Activated B cell treated with CpG ODN at 0.5 μM for 24 hours (primary cell): Measurements from ENCODE around the gene LCN10. TPM values are rescaled to one million over a fixed set of nuclear protein-coding genes. Genes with fewer than 3 reads are reported as not detected.
"Not testable (repeated sequence)": the region's sequence is repeated elsewhere in the genome, so short reads cannot be mapped to it uniquely, and the experiment has no call there.

Experiments used
- ATAC-seq: fragments of 200-7000 bp; cut with Tn5 transposase; one replicate; pipeline ENCODE4 v1.10.0; 2021; ENCODE audit warnings: low read depth, mild to moderate bottlenecking, moderate library complexity
- CTCF ChIA-PET: fragments of 350-600 bp; sonication (Branson Sonifier 250); formaldehyde crosslinking; loops from one replicate; lab custom pipeline; 2021; ENCODE audit warnings: antibody characterized with exemption; lab: Charles Lee
- POLR2A ChIA-PET: fragments of 350-600 bp; sonication (Branson Sonifier 250); formaldehyde crosslinking; loops from one replicate; lab custom pipeline; 2021; ENCODE audit warnings: antibody characterized with exemption; lab: Charles Lee
- DNase-seq: peaks from one replicate; pipeline ENCODE4 v3.0.0; 2022
- H3K27ac Mint-ChIP-seq: one replicate; pipeline ENCODE4 v1.8.0; 2020; ENCODE audit warnings: mixed read lengths
- H3K27me3 Mint-ChIP-seq: one replicate; pipeline ENCODE4 v1.8.0; 2021; ENCODE audit warnings: mixed read lengths
- H3K36me3 Mint-ChIP-seq: one replicate; pipeline ENCODE4 v1.8.0; 2021; ENCODE audit warnings: low read depth, mixed read lengths
- H3K4me1 Mint-ChIP-seq: one replicate; pipeline ENCODE4 v1.8.0; 2021; ENCODE audit warnings: mixed read lengths
- H3K4me3 Mint-ChIP-seq: one replicate; pipeline ENCODE4 v1.8.0; 2020; ENCODE audit warnings: mild to moderate bottlenecking, mixed read lengths
- H3K9me3 Mint-ChIP-seq: one replicate; pipeline ENCODE4 v1.8.0; 2020; ENCODE audit warnings: mixed read lengths
- CTCF ChIP-seq: fragments of 200-600 bp; IDR thresholded peaks from one replicate; pipeline ENCODE4 v1.8.0; 2022; ENCODE audit warnings: antibody characterized with exemption, mild to moderate bottlenecking
- intact Hi-C: fragments of 100-400 bp; cut with micrococcal nuclease; formaldehyde crosslinking; loops from one replicate; pipeline ENCODE4 v1.15.1; 2024
- total RNA-seq: library from RNA; stranded (reverse); gene quantifications from 2 replicates; pipeline ENCODE4 v1.2.3, GENCODE V29; 2022

LCN10 gene
- total RNA-seq, 1 donor from 2014 or later, result 15.9 TPM

GRCh38 chr9:136775191-136775590 is 32.5 kb upstream of the LCN10 start:
- no peak for ATAC-seq
- CTCF ChIA-PET, result no interaction called here
- Mint-ChIP-seq H3K9me3 (peaks cover 4% of the 10 kb centered on the region), H3K36me3 (no peaks in the 10 kb centered on the region), H3K27ac (no peak overlapping the region), H3K4me3 (no peak overlapping the region), H3K4me1 (peaks cover 10% of the 10 kb centered on the region), H3K27me3 (peaks cover 19% of the 10 kb centered on the region)
- no peak for TF ChIP-seq CTCF
- no peak for DNase-seq
- POLR2A ChIA-PET, result no interaction called here
- intact Hi-C loops, result no loop called here

GRCh38 chr9:136774416-136775045 is 31.8 kb upstream of the LCN10 start:
- ATAC-seq (no peak), DNase-seq (no peak)
- intact Hi-C loops, result no loop called here
- ChIA-PET POLR2A (no interaction called here), CTCF (no interaction called here)
- Mint-ChIP-seq H3K27me3 (peaks cover 19% of the 10 kb centered on the region), H3K4me3 (no peak overlapping the region), H3K4me1 (peaks cover 13% of the 10 kb centered on the region), H3K36me3 (no peaks in the 10 kb centered on the region), H3K27ac (no peak overlapping the region), H3K9me3 (peaks cover 4% of the 10 kb centered on the region)
- no peak for TF ChIP-seq CTCF

- intact Hi-C loops, result no loop called here
- H3K4me3 Mint-ChIP-seq, result no peak overlapping the region
- DNase-seq (no peak), ATAC-seq (peak; percentile 80)
- POLR2A ChIA-PET, result interaction anchor here (1.0 kb wide), 1 partner anchor 467 kb away, joined by 3 read pairs; the partner anchor contains the start of gene TUBB4B
- TF ChIP-seq CTCF, result no peak
- no peaks in the 10 kb centered on the region for H3K36me3 Mint-ChIP-seq
- H3K27me3 Mint-ChIP-seq, result peaks cover 12% of the 10 kb centered on the region
- no peak overlapping the region for H3K27ac Mint-ChIP-seq
- peaks cover 13% of the 10 kb centered on the region for H3K4me1 Mint-ChIP-seq
- peaks cover 4% of the 10 kb centered on the region for H3K9me3 Mint-ChIP-seq
- CTCF ChIA-PET, result no interaction called here
These were observed 30.8 kb upstream of the LCN10 start for GRCh38 chr9:136773386-136774044.

- ATAC-seq, result no peak
- intact Hi-C loops, result no loop called here
- ChIA-PET CTCF (interaction anchor here (1.3 kb wide), 1 partner anchor 257 kb away, joined by 3 read pairs; no protein-coding TSS in a partner anchor), POLR2A (no interaction called here)
- no peaks in the 10 kb centered on the region for H3K36me3 Mint-ChIP-seq
- H3K9me3 Mint-ChIP-seq, result peaks cover 4% of the 10 kb centered on the region
- peaks cover 3% of the 10 kb centered on the region for H3K27me3 Mint-ChIP-seq
- TF ChIP-seq CTCF, result no peak
- no peak overlapping the region for H3K27ac Mint-ChIP-seq
- no peak for DNase-seq
- H3K4me3 Mint-ChIP-seq, result no peak overlapping the region
- peaks cover 24% of the 10 kb centered on the region for H3K4me1 Mint-ChIP-seq
These were observed 29.2 kb upstream of the LCN10 start for GRCh38 chr9:136771907-136772415.

- peaks cover 1% of the 10 kb centered on the region for H3K27me3 Mint-ChIP-seq
- ATAC-seq (no peak), DNase-seq (no peak)
- peaks cover 4% of the 10 kb centered on the region for H3K9me3 Mint-ChIP-seq
- peaks cover 40% of the 10 kb centered on the region for H3K4me1 Mint-ChIP-seq
- TF ChIP-seq CTCF, result no peak
- ChIA-PET CTCF (interaction anchor here (1.5 kb wide), 1 partner anchor 14 kb away, joined by 3 read pairs; no protein-coding TSS in a partner anchor), POLR2A (no interaction called here)
- no peaks in the 10 kb centered on the region for H3K36me3 Mint-ChIP-seq
- intact Hi-C loops, result no loop called here
- H3K4me3 Mint-ChIP-seq, result no peak overlapping the region
- no peak overlapping the region for H3K27ac Mint-ChIP-seq
These were observed 27.0 kb upstream of the LCN10 start for GRCh38 chr9:136769710-136770191.

GRCh38 chr9:136766410-136767120 is 23.8 kb upstream of the LCN10 start:
- POLR2A ChIA-PET, result interaction anchor here (0.6 to 2.5 kb wide), 10 partner anchors 9 to 482 kb away, joined by 3 to 18 read pairs (median 4); partner anchors contain the start of genes LCN8 and TMEM141
- peak; percentile 31 for ATAC-seq

More at GRCh38 chr9:136766410-136767120, 23.8 kb upstream of the LCN10 start:
- Mint-ChIP-seq H3K4me3 (peak overlapping the region; percentile 66), H3K27ac (peak overlapping the region; percentile 92), H3K4me1 (peaks cover 41% of the 10 kb centered on the region)
- not testable (repeated sequence) for H3K36me3 Mint-ChIP-seq, H3K27me3 Mint-ChIP-seq, H3K9me3 Mint-ChIP-seq
- CTCF ChIA-PET, result interaction anchor here (1.0 to 3.3 kb wide), 5 partner anchors 9 to 268 kb away, joined by 3 to 15 read pairs (median 7); partner anchors contain the start of gene LCN8
- intact Hi-C loops, result loop anchor here (1.0 kb wide), 1 partner anchor 18 kb away; no protein-coding TSS in a partner anchor
- DNase-seq, result peak; percentile 60
